Body of pancreas (tissue), 4 donors: ENCODE measurements around the gene MDFIC.

Experiments
- POLR2A ChIP-seq, 3 donors: fragments of 450-650 bp; IDR thresholded peaks; one replicate each; pipeline ENCODE4 v1.6.1; 2016; ENCODE audit warnings: antibody characterized with exemption in 3 of 3, mild to moderate bottlenecking in 2 of 3
- TF ChIP-seq, protein P1 (sequence below), 7 experiments: fragments of 450-650 bp in 4 of 7; fragments of 200-600 bp in 3 of 7; sonication (generic) in 3 of 7; IDR thresholded peaks; one replicate each; pipeline ENCODE4 v1.5.1; 2016 to 2019; ENCODE audit warnings: antibody characterized with exemption in 7 of 7

GRCh38 chr7:114956702-114957101 is 34.8 kb downstream of the MDFIC start:
- TF ChIP-seq, protein P1, sequence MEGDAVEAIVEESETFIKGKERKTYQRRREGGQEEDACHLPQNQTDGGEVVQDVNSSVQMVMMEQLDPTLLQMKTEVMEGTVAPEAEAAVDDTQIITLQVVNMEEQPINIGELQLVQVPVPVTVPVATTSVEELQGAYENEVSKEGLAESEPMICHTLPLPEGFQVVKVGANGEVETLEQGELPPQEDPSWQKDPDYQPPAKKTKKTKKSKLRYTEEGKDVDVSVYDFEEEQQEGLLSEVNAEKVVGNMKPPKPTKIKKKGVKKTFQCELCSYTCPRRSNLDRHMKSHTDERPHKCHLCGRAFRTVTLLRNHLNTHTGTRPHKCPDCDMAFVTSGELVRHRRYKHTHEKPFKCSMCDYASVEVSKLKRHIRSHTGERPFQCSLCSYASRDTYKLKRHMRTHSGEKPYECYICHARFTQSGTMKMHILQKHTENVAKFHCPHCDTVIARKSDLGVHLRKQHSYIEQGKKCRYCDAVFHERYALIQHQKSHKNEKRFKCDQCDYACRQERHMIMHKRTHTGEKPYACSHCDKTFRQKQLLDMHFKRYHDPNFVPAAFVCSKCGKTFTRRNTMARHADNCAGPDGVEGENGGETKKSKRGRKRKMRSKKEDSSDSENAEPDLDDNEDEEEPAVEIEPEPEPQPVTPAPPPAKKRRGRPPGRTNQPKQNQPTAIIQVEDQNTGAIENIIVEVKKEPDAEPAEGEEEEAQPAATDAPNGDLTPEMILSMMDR (IDR thresholded peaks at IDR 0.05) = no peak
- TF ChIP-seq POLR2A (IDR thresholded peaks at IDR 0.05) = no peak
